IMR-90 (cell line): Measurements from ENCODE around the gene DHX57. TPM values are rescaled to one million over a fixed set of nuclear protein-coding genes. Genes with fewer than 3 reads are reported as not detected.

Experiments
- ATAC-seq: fragments of 200-7000 bp; cut with Tn5 transposase; 2 replicates; pipeline ENCODE4 v1.9.1; 2020; ENCODE audit warnings: low read depth, mild to moderate bottlenecking, moderate library complexity
- BruUV-seq: library from RNA; stranded (reverse); fragments of 400-500 nt; replicated peaks from 2 replicates; lab custom pipeline; 2021; lab: Mats Ljungman, UMichigan
- CTCF ChIA-PET: fragments of 300-600 bp; formaldehyde crosslinking; extraction: SDS; loops from one replicate; lab custom pipeline; 2021; ENCODE audit warnings: antibody characterized with exemption; lab: Yijun Ruan, JAX
- POLR2A ChIA-PET: fragments of 300-600 bp; sonication (Branson Sonifier 250); formaldehyde crosslinking; loops from one replicate; lab custom pipeline; 2022; ENCODE audit warnings: antibody characterized with exemption; ENCODE audit not compliant: unreplicated experiment; lab: Charles Lee
- DNase-seq: peaks from one replicate; pipeline ENCODE4 v3.0.0; 2013
- H2AFZ ChIP-seq: replicated peaks from 2 replicates; pipeline ENCODE3; 2013; ENCODE audit warnings: low read length, mild to moderate bottlenecking; ENCODE audit not compliant: poor library complexity
- H2AK5ac ChIP-seq: 2 replicates; pipeline ENCODE4 v1.6.1; 2013; ENCODE audit warnings: low read depth, low read length, inconsistent platforms
- H2AK9ac ChIP-seq: replicated peaks from 2 replicates; pipeline ENCODE3; 2013; ENCODE audit warnings: mild to moderate bottlenecking, low read depth, low read length, moderate library complexity; ENCODE audit not compliant: poor library complexity
- H2BK120ac ChIP-seq: 2 replicates; pipeline ENCODE4 v1.6.1; 2013; ENCODE audit warnings: low read depth, low read length, inconsistent platforms
- H2BK15ac ChIP-seq: 3 replicates; pipeline ENCODE4 v1.6.1; 2013; ENCODE audit warnings: low read depth, low read length, inconsistent platforms
- H2BK20ac ChIP-seq: 2 replicates; pipeline ENCODE4 v1.6.1; 2013; ENCODE audit warnings: low read depth, mild to moderate bottlenecking, inconsistent platforms, low read length, moderate library complexity
- H2BK5ac ChIP-seq: 2 replicates; pipeline ENCODE4 v1.6.1; 2013; ENCODE audit warnings: mild to moderate bottlenecking, low read depth, low read length, inconsistent platforms; ENCODE audit not compliant: poor library complexity, severe bottlenecking
- H3K14ac ChIP-seq: replicated peaks from 2 replicates; pipeline ENCODE4 v1.6.1; 2013; ENCODE audit warnings: low read depth, low read length, inconsistent platforms
- H3K18ac ChIP-seq: 2 replicates; pipeline ENCODE4 v1.6.1; 2013; ENCODE audit warnings: low read depth, low read length, control low read depth
- H3K23ac ChIP-seq: 2 replicates; pipeline ENCODE4 v1.6.1; 2013; ENCODE audit warnings: low read depth, low read length, inconsistent platforms
- H3K27ac ChIP-seq: 2 replicates; pipeline ENCODE4 v1.5.1; 2013; ENCODE audit warnings: mild to moderate bottlenecking, control low read depth, low read length; ENCODE audit not compliant: insufficient read depth
- H3K27me3 ChIP-seq: 2 replicates; pipeline ENCODE4 v1.6.1; 2013; ENCODE audit warnings: low read length; ENCODE audit not compliant: control insufficient read depth, insufficient read depth
- H3K36me3 ChIP-seq: 2 replicates; pipeline ENCODE4 v1.6.1; 2013; ENCODE audit warnings: low read length, mixed read lengths; ENCODE audit not compliant: control insufficient read depth, insufficient read depth
- H3K4ac ChIP-seq: 2 replicates; pipeline ENCODE4 v1.6.1; 2013; ENCODE audit warnings: low read depth, low read length, inconsistent platforms
- H3K4me1 ChIP-seq: 2 replicates; pipeline ENCODE4 v1.6.1; 2013; ENCODE audit warnings: low read length, mixed read lengths; ENCODE audit not compliant: control insufficient read depth, insufficient read depth
- H3K4me2 ChIP-seq: 2 replicates; pipeline ENCODE4 v1.6.1; 2013; ENCODE audit warnings: low read depth, mild to moderate bottlenecking, control low read depth, low read length, moderate library complexity
- H3K4me3 ChIP-seq: 2 replicates; pipeline ENCODE4 v1.5.1; 2013; ENCODE audit warnings: low read depth, mild to moderate bottlenecking, control low read depth, low read length, moderate library complexity; ENCODE audit not compliant: insufficient read depth
- H3K56ac ChIP-seq: 2 replicates; pipeline ENCODE4 v1.6.1; 2013; ENCODE audit warnings: low read length, inconsistent platforms; ENCODE audit not compliant: insufficient read depth; ENCODE audit errors: extremely low read depth
- H3K79me1 ChIP-seq, 2 experiments: 2 replicates each; pipeline ENCODE4 v1.6.1; 2013; ENCODE audit warnings: low read length in 2 of 2, inconsistent platforms in 1 of 2, low read depth in 1 of 2
- H3K9ac ChIP-seq: 2 replicates; pipeline ENCODE4 v1.6.1; 2013; ENCODE audit warnings: low read depth, low read length, control low read depth
- H3K9me1 ChIP-seq: 2 replicates; pipeline ENCODE4 v1.6.1; 2013; ENCODE audit warnings: low read length, inconsistent platforms; ENCODE audit not compliant: insufficient read depth
- H3K9me3 ChIP-seq: 2 replicates; pipeline ENCODE4 v1.6.1; 2013; ENCODE audit warnings: low read length; ENCODE audit not compliant: control insufficient read depth, insufficient read depth
- H4K20me1 ChIP-seq: 2 replicates; pipeline ENCODE4 v1.6.1; 2013; ENCODE audit warnings: low read length, inconsistent platforms; ENCODE audit not compliant: insufficient read depth
- H4K5ac ChIP-seq: 2 replicates; pipeline ENCODE4 v1.6.1; 2013; ENCODE audit warnings: mild to moderate bottlenecking, low read depth, low read length, control low read depth
- H4K8ac ChIP-seq, 2 experiments: 2 replicates each; pipeline ENCODE4 v1.6.1; 2013; ENCODE audit warnings: low read depth in 2 of 2, low read length in 2 of 2, control low read depth in 1 of 2, inconsistent platforms in 1 of 2
- H4K91ac ChIP-seq: 2 replicates; pipeline ENCODE4 v1.6.1; 2013; ENCODE audit warnings: low read depth, low read length, inconsistent platforms; ENCODE audit not compliant: insufficient read depth
- BHLHE40 ChIP-seq: fragments of 150-350 bp; IDR thresholded peaks from 2 replicates; pipeline ENCODE4 v1.6.1; 2016; ENCODE audit warnings: mild to moderate bottlenecking, low read depth, low read length
- CEBPB ChIP-seq: IDR thresholded peaks from 2 replicates; pipeline ENCODE4 v1.6.1; 2012; ENCODE audit warnings: low read depth, low read length, improper control_type of control experiment
- CHD1 ChIP-seq: IDR thresholded peaks from 2 replicates; pipeline ENCODE4 v1.6.1; 2012; ENCODE audit warnings: low read depth, low read length, improper control_type of control experiment
- CTCF ChIP-seq: conservative IDR thresholded peaks from 2 replicates; pipeline ENCODE4 v1.5.1; 2012; ENCODE audit warnings: mild to moderate bottlenecking, low read depth, low read length, improper control_type of control experiment
- FOS ChIP-seq: fragments of 150-350 bp; IDR thresholded peaks from 2 replicates; pipeline ENCODE4 v1.6.1; 2016; ENCODE audit warnings: low read depth, low read length
- MAFK ChIP-seq: IDR thresholded peaks from 2 replicates; pipeline ENCODE4 v1.6.1; 2012; ENCODE audit warnings: low read depth, low read length, improper control_type of control experiment
- MAZ ChIP-seq: IDR thresholded peaks from 2 replicates; pipeline ENCODE4 v1.6.1; 2012; ENCODE audit warnings: low read depth, mild to moderate bottlenecking, low read length, improper control_type of control experiment, moderate library complexity, borderline replicate concordance
- MXI1 ChIP-seq: IDR thresholded peaks from 2 replicates; pipeline ENCODE4 v1.6.1; 2012; ENCODE audit warnings: low read depth, mild to moderate bottlenecking, low read length, moderate library complexity, borderline replicate concordance
- NFE2L2 ChIP-seq: fragments of 150-350 bp; IDR thresholded peaks from 2 replicates; pipeline ENCODE4 v1.6.1; 2016; ENCODE audit warnings: low read depth, mild to moderate bottlenecking, low read length
- POLR2A ChIP-seq: IDR thresholded peaks from 2 replicates; pipeline ENCODE4 v1.6.1; 2012; ENCODE audit warnings: mild to moderate bottlenecking, low read depth, low read length
- RAD21 ChIP-seq: IDR thresholded peaks from 2 replicates; pipeline ENCODE4 v1.6.1; 2012; ENCODE audit warnings: low read length, improper control_type of control experiment
- RCOR1 ChIP-seq: IDR thresholded peaks from 2 replicates; pipeline ENCODE4 v1.6.1; 2012; ENCODE audit warnings: mild to moderate bottlenecking, low read length, improper control_type of control experiment; ENCODE audit not compliant: insufficient replicate concordance
- RFX5 ChIP-seq: IDR thresholded peaks from 2 replicates; pipeline ENCODE4 v1.8.0; 2012; ENCODE audit warnings: low read depth, mild to moderate bottlenecking, low read length, moderate library complexity
- SMC3 ChIP-seq: fragments of 150-350 bp; IDR thresholded peaks from 2 replicates; pipeline ENCODE4 v1.6.1; 2016; ENCODE audit warnings: low read depth, mild to moderate bottlenecking, antibody characterized with exemption, low read length, moderate library complexity
- USF2 ChIP-seq: fragments of 150-350 bp; IDR thresholded peaks from 2 replicates; pipeline ENCODE4 v1.6.1; 2017; ENCODE audit warnings: mild to moderate bottlenecking, antibody characterized with exemption, low read length, low read depth
- WGBS, 2 experiments: methylation state at CpG; one replicate each; pipeline versions ENCODE4 v1.1.5 to v1.1.7; 2013; ENCODE audit warnings: missing lambda C conversion rate in 2 of 2; ENCODE audit not compliant: insufficient read length in 1 of 2; ENCODE audit errors: extremely low coverage in 2 of 2; 5-methylcytosine and 5-hydroxymethylcytosine counted together
- dilution Hi-C: fragments of 300-500 bp; cut with HindIII; formaldehyde crosslinking; loops from one replicate; pipeline ENCODE4 v1.14.3; 2018; ENCODE audit warnings: low sequenced_read_pairs; ENCODE audit not compliant: unreplicated experiment
- in situ Hi-C: fragments of 300-500 bp; cut with MboI; formaldehyde crosslinking; loops from 3 replicates; pipeline ENCODE4 v1.14.3; 2019; ENCODE audit warnings: low sequenced_read_pairs, inconsistent platforms, mixed read lengths
- intact Hi-C: fragments of 100-400 bp; cut with micrococcal nuclease; formaldehyde crosslinking; loops from 2 replicates; pipeline ENCODE4 v1.10.0; 2022
- polyA plus RNA-seq, 3 experiments: library from polyadenylated mRNA; depleted of rRNA; stranded (reverse); fragments of >200 nt; gene quantifications; 2 replicates each; pipeline ENCODE4 v1.2.3, GENCODE V29; 2012; ENCODE audit warnings: low replicate concordance in 1 of 3
- total RNA-seq: library from RNA; depleted of rRNA; stranded (reverse); fragments of >200 nt; gene quantifications from 2 replicates; pipeline ENCODE4 v1.2.3, GENCODE V29; 2012
- TF ChIP-seq, protein P1 (sequence below): fragments of 150-350 bp; IDR thresholded peaks from 2 replicates; pipeline ENCODE4 v1.6.1; 2016; ENCODE audit warnings: low read depth, mild to moderate bottlenecking, low read length, moderate library complexity, borderline replicate concordance

Gene DHX57
- total and polyA plus RNA-seq, 2 of the 4 experiments (the other 2 are of a cell fraction) = 9.5 to 24.4 TPM

DNA sequence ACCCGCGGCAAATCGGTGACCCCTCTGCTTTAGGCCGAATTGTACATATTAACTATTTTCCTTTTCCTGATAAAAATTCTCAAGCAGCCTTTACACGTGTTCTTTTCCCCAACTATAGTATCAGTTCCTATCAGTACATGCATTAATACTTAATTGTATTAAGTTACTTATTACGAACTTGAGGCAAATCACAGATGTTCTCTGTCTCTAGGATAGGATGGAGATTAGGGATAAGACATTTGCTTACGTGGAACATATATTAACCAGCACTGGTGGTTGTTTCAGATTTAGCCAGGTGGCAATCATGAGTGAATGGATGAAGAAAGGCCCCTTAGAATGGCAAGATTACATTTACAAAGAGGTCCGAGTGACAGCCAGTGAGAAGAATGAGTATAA, 97.0 kb downstream of the DHX57 start:
- dilution Hi-C loops = no loop called here

More for the DNA sequence above, 97.0 kb downstream of the DHX57 start:
- ChIA-PET CTCF (no interaction called here), POLR2A (no interaction called here)
- Histone ChIP-seq H3K9me1 (peaks cover 3% of the 10 kb centered on the region; the same call in 1 of the 2 replicates), H2AK9ac (peak overlapping the region; percentile 93), H3K23ac (peak overlapping the region; percentile 94; the same call in 1 of the 2 replicates), H2BK120ac (no peak overlapping the region), H2AFZ (peak overlapping the region; percentile 90), H3K18ac (no peak overlapping the region), H2AK5ac (peak overlapping the region; percentile 40; the same call in 1 of the 2 replicates), H4K5ac (peak overlapping the region; percentile 76), H3K9me3 (no peaks in the 10 kb centered on the region), H3K4ac (peak overlapping the region; percentile 87; the same call in 1 of the 2 replicates), H4K8ac (peak overlapping the region; percentile 75 to 96), H3K56ac (peak overlapping the region; percentile 80), H3K4me2 (peak overlapping the region; percentile 86), H4K91ac (peak overlapping the region; percentile 79; the same call in 1 of the 2 replicates), H2BK5ac (peak overlapping the region; percentile 73), H3K4me3 (peak overlapping the region; percentile 65), H3K14ac (peak overlapping the region; percentile 97), H2BK20ac (no peak overlapping the region), H3K9ac (peak overlapping the region; percentile 79), H3K27me3 (no peaks in the 10 kb centered on the region), H2BK15ac (no peak overlapping the region), H3K79me1 (peaks cover 10 to 14% of the 10 kb centered on the region in 2 experiments), H3K36me3 (0 out of 2 replicates have a peak, but pooled peaks cover 3% of the 10 kb centered on the region), H3K4me1 (no peaks in the 10 kb centered on the region), H3K27ac (peak overlapping the region; percentile 36), H4K20me1 (no peaks in the 10 kb centered on the region)
- DNase-seq (no peak), ATAC-seq (no peak)
- TF ChIP-seq FOS (no peak), BHLHE40 (no peak), SMC3 (no peak), USF2 (no peak), CTCF (no peak), CEBPB (no peak), RAD21 (no peak), MXI1 (no peak), POLR2A (no peak), RCOR1 (no peak), MAZ (no peak), NFE2L2 (no peak), CHD1 (no peak), MAFK (no peak), RFX5 (no peak)
- TF ChIP-seq, protein P1, sequence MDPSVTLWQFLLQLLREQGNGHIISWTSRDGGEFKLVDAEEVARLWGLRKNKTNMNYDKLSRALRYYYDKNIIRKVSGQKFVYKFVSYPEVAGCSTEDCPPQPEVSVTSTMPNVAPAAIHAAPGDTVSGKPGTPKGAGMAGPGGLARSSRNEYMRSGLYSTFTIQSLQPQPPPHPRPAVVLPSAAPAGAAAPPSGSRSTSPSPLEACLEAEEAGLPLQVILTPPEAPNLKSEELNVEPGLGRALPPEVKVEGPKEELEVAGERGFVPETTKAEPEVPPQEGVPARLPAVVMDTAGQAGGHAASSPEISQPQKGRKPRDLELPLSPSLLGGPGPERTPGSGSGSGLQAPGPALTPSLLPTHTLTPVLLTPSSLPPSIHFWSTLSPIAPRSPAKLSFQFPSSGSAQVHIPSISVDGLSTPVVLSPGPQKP = no peak
- in situ Hi-C loops = no loop called here
- intact Hi-C loops = loop anchor here (2.0 kb wide), 1 partner anchor 28 kb away; the partner anchor contains the start of gene SRSF7
- BruUV-seq = no TSS peak
- WGBS, 2 experiments = 7% methylated on average over 2 of the region's 8 CpGs; no CpG with 5 or more reads in 1 of the 2 experiments
